HL-60 (cell line): Measurements from ENCODE around the gene PRR14L.

Experiments
- GABPA ChIP-seq: IDR thresholded peaks from 2 replicates; pipeline ENCODE4 v1.6.1; 2012; ENCODE audit warnings: low read depth
- POLR2AphosphoS5 ChIP-seq: IDR thresholded peaks from 2 replicates; pipeline ENCODE4 v1.6.1; 2012; ENCODE audit warnings: low read depth
- SPI1 ChIP-seq: IDR thresholded peaks from 2 replicates; pipeline ENCODE4 v1.6.1; 2012; ENCODE audit warnings: low read depth, mild to moderate bottlenecking, borderline replicate concordance
- TF ChIP-seq, protein P1 (sequence below): IDR thresholded peaks from one replicate; pipeline ENCODE4 v1.5.1; 2011; ENCODE audit warnings: low read length, control low read depth, inconsistent platforms; ENCODE audit not compliant: insufficient read depth
- TF ChIP-seq, protein P2 (sequence below): IDR thresholded peaks from 2 replicates; pipeline ENCODE4 v1.6.1; 2012; ENCODE audit warnings: low read depth; ENCODE audit not compliant: insufficient replicate concordance

DNA sequence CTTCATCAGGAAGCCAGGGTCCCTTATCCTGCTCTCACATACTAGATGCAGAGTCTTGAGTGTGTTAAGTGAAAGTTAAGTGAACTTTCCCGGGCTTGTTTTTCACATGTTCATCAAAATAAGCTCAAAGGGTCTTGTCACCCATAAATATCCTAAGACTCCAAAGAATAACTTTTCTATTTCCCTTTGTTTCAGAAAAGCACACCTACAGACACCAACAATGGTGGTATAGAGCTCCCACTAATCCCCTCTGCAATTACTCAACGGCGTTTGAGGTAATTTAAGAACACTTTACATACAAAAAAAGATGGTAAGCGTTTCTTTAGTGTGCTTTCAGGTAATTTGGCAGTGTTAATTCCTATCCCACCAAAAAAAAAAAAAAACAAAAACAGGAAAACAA lies 2.5 kb downstream of the PRR14L start:
- TF ChIP-seq, protein P1, sequence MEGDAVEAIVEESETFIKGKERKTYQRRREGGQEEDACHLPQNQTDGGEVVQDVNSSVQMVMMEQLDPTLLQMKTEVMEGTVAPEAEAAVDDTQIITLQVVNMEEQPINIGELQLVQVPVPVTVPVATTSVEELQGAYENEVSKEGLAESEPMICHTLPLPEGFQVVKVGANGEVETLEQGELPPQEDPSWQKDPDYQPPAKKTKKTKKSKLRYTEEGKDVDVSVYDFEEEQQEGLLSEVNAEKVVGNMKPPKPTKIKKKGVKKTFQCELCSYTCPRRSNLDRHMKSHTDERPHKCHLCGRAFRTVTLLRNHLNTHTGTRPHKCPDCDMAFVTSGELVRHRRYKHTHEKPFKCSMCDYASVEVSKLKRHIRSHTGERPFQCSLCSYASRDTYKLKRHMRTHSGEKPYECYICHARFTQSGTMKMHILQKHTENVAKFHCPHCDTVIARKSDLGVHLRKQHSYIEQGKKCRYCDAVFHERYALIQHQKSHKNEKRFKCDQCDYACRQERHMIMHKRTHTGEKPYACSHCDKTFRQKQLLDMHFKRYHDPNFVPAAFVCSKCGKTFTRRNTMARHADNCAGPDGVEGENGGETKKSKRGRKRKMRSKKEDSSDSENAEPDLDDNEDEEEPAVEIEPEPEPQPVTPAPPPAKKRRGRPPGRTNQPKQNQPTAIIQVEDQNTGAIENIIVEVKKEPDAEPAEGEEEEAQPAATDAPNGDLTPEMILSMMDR: no peak
- no peak for TF ChIP-seq POLR2AphosphoS5
- no peak for TF ChIP-seq GABPA
- TF ChIP-seq, protein P2, sequence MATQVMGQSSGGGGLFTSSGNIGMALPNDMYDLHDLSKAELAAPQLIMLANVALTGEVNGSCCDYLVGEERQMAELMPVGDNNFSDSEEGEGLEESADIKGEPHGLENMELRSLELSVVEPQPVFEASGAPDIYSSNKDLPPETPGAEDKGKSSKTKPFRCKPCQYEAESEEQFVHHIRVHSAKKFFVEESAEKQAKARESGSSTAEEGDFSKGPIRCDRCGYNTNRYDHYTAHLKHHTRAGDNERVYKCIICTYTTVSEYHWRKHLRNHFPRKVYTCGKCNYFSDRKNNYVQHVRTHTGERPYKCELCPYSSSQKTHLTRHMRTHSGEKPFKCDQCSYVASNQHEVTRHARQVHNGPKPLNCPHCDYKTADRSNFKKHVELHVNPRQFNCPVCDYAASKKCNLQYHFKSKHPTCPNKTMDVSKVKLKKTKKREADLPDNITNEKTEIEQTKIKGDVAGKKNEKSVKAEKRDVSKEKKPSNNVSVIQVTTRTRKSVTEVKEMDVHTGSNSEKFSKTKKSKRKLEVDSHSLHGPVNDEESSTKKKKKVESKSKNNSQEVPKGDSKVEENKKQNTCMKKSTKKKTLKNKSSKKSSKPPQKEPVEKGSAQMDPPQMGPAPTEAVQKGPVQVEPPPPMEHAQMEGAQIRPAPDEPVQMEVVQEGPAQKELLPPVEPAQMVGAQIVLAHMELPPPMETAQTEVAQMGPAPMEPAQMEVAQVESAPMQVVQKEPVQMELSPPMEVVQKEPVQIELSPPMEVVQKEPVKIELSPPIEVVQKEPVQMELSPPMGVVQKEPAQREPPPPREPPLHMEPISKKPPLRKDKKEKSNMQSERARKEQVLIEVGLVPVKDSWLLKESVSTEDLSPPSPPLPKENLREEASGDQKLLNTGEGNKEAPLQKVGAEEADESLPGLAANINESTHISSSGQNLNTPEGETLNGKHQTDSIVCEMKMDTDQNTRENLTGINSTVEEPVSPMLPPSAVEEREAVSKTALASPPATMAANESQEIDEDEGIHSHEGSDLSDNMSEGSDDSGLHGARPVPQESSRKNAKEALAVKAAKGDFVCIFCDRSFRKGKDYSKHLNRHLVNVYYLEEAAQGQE: no peak
- TF ChIP-seq SPI1: no peak
